Measurements from ENCODE around the gene MAGI1.

The MAGI1 gene

GRCh38 chr3:65967451-65967850 is 71.3 kb downstream of the MAGI1 start:
- no peak for DNase-seq

- DNase-seq, result no peak
These were observed 73.9 kb downstream of the MAGI1 start for GRCh38 chr3:65964838-65965237.

GRCh38 chr3:65963787-65964677 is 74.7 kb downstream of the MAGI1 start:
- DNase-seq, result no peak

DNA sequence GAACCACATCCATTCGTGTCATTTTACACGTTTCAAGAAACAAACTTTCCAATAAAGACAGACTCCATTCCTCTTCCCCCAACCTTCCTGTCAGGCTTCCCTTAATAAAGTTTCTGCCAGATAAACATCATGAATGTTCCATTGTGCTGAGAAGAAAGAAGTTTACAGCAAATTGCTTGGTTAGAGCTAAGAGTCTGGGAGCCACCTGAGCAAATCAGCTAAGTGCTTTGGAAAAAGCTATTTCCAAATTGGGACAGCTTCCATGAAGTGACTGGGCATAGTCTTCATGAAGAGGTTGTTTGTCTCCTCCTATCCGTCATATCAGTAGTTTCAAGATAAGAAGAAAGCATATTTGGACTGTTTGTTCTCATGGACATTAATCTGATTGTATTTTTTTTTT is 77.0 kb downstream of the MAGI1 start:
- DNase-seq, result no peak

GRCh38 chr3:65961128-65961527 is 77.6 kb downstream of the MAGI1 start:
- no peak for DNase-seq

- no peak for DNase-seq
These were observed 78.6 kb downstream of the MAGI1 start for GRCh38 chr3:65960087-65960486.

- DNase-seq, result no peak
These were observed 80.5 kb downstream of the MAGI1 start for GRCh38 chr3:65958216-65958615.

DNA sequence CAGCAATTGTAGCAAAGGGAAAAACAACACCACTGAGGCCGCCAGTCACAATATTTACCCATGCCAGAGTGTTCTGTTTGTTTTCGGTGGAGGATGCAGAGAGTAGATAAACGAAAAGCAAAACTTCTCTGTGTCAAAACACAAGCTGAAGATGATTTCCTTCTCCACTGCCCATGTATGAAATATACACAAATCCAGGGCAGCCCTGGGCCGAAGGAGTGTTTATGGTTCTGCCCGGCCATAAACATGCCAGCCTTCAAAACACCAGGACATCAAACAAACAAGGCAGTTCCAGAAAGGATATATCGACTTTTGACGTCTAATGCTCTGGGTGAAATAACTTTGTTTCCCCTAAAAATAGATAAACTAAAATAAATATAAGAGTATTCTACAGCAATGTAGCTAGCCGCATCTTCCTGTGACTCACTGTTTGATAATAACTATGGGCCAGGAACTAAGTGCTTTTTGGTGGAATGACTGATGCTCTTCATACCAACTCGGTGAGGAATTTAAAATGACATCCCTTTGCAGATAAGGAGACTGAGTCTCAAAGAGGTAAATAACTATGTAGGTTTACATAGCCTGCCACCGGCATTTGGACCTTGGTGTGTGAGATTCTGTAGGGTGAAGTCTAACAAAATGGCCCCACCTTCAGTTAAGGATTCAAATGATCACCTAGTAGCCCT is 82.8 kb downstream of the MAGI1 start:
- no peak for DNase-seq

DNA sequence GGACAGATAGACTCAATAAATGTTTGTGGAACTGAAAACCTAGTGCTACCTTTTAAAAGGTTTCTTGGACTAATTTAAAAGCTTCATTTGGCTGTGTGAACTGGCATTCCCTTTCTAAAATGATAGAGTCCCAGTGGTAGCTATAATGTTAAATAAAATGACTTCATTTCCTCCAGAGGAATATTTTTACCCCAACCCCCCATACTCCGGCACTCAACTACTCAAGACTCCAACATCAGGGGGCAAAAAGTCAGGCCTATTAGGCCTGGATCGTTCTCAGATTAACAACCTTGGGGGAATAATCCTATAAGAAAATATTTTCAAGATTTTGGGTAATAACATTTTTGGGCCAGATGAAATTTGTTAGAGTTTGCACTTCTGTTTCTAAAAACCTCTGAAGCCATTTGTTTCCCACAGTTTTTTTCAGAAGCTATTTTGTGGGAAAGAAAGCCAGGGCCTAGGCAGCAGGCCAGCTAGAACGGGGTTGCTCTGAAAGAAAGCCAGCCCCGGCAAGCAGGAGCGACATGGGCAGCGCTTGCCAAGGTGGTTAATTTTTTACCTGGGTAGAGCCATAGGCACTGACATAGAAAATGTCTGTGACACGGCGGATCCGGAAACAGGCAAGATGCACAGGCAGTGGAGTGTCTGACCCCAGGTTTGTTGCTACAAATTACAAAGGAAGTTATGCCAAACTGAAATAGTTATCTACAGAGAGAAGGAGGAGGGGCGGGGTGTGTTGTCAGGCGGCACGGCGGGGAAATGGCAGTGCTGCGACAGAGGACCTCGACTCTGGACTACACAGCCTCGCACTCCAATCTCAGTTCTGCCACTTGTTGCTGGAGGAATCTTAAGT is 84.6 kb downstream of the MAGI1 start:
- no peak for DNase-seq

GRCh38 chr3:65953301-65953812 is 85.4 kb downstream of the MAGI1 start:
- DNase-seq, result peak; percentile 28

DNA sequence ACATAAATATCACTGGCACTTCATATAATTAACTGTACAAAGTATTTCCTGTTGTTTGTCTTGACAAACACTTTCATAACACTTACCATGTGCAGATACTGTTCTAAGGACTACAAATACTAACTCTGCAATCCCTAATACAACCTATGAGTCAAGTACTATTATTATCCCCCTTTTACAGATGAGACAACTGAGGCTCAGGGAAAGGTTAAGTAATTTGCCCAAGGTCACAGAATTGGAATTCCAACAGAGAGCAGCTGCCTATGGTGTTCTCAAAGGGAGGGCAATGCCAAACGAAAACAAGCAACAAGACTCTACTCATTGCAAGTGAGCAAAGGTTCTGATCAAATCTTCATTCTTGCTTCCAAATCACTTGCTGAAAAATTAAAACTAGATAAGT is 85.9 kb downstream of the MAGI1 start:
- no peak for DNase-seq

DNA sequence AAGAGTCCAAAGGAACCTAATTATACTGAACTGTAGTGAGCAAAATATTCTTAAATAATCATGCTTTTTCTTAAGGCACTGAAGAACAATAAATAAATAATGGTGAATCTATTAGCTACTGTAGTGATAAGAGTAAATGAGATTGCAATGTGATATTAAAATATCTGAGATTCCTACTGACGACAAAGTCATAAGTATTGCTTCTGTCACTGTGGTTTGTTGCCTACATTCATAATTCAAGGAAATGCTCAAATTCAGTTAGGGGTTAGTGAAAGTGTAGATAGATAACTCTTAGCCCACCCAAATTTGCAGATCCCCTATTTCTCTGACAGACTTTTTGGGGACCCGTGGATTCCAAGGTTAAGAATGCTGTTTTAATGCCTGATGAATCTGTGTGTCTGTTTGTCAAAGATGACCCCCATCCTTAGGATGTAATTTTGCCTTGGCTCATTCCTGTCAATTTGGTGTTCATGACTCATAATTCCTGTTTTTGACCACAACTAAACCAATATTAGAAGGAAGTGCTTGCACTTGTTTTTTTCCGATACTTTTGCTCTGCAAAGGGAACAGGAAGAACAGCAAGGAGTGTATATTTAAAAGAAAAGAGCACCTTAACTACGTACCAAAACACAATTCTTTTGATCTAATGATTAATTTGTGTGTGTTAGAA is 86.7 kb downstream of the MAGI1 start:
- DNase-seq, result no peak

GRCh38 chr3:65950340-65951326 is 88.1 kb downstream of the MAGI1 start:
- no peak for DNase-seq

DNA sequence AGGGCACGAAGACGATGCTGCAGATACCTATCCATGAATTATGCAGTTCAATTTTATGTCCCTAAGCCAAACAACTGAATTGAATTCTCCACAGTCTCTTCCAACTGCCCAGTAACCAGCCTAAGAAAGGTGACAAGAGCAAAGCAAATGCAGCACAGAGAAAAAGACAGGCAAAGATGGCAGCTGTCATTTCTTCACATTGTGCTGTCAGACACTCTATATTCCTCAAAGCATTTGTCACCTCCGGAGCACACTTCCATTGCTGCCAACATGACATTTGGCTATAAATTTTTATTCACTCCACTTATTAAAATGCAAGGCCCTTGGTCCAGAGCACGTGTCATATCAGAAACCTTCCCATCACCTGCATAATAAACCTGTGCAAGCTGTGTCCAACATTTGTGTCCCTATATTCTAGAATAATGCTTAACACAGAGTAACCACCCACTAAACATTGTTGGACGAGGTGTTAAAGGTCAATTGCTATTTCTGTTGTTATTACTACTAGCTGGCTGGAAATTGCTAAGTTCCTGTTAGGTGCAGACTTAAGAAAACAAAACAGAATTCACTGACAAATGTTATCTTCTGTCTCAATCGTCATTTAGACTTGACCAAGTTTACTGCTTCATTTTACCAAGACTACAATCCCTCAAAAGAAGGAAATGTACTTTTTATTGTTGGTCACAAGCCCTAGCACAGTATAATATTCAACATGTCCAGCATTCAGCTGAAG is 89.7 kb downstream of the MAGI1 start:
- DNase-seq, result no peak

DNA sequence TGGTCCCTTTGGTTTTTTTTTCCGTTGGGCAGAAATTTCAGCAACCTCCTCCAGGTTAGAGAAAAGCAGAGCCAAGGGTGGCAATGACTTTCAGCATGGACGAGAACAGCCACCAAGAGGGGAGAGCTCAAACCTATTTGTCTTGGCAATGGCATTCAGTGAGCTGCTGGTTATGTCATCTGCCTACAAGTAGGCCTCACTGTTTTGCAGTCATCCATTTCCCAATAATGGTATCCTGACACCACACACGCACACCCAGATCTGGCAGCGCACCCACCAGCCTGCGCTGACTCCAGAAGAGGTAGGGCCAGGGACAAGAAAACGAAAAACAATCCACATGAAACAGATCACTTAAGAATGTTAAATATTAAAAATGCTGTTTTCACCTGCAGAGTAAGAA is 92.3 kb downstream of the MAGI1 start:
- no peak for DNase-seq

GRCh38 chr3:65945953-65946352 is 92.8 kb downstream of the MAGI1 start:
- no peak for DNase-seq

GRCh38 chr3:65945480-65945879 is 93.2 kb downstream of the MAGI1 start:
- no peak for DNase-seq

DNA sequence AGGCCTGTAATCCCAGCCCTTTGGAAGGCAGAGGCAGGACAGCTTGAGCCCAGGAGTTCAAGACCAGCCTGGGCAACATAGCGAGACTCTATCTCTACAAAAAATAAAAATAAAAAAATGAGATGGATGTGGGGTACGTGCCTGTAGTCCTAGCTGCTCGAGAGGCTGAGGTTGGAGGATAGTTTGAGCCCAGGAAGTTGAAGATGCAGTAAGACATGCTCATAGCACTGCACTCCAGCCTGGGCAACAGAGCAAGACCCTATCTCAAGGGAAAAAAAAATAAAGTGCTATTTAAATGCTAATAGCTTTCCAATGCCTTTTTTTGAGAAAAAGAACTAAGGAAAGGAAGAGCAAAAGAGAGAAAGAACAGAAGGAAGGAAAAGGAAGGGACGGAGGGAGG is 94.5 kb downstream of the MAGI1 start:
- no peak for DNase-seq

GRCh38 chr3:65939801-65940246 is 98.9 kb downstream of the MAGI1 start:
- no peak for DNase-seq

DNA sequence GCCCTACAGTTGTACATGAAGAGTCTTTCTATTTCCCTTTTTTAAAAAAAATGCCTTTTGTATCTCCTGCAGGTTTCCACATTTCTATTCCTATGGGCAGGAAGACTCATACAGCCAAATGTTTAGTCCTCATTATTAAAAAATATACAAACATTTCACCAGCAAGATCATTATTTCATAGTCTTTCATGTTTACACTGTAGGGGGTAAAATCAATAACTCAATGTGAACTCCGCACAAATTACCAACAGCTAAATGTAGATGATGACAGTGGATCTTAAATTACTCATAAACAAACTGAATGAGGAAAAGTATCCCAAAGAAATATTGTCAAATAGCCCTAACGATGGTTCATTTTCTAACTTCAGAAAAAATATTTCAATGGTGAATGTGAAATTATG is 99.5 kb downstream of the MAGI1 start:
- DNase-seq, result no peak

DNA sequence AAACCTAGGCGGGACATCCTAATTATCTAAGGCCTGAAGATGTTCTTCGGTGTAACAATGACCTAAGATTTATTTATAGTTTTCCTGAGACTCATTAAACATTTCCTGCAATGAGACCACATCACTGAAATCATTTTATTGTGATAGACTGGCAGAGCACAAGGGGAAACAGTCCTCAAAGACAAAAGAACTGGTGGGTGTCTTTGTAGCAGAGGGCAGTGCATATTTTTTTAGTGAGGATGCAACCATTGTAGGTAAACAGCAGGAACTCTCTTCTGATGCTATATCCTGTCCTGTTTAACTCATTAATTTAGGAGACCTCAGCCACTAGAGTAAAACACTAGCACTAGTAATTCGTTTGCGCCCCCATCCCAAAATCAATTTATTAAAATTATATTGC is 100.0 kb downstream of the MAGI1 start:
- DNase-seq, result no peak

All from NCI-H526 treated with DMSO at 0.1 percent for 48 hours (cell line).